Measurements from ENCODE around the gene GAB2.

GAB2 gene

GRCh38 chr11:78221396-78222315, 196.0 kb downstream of the GAB2 start:
- no peak for DNase-seq (ENCODE audit: low read depth)

GRCh38 chr11:78220218-78221157, 197.1 kb downstream of the GAB2 start:
- DNase-seq (ENCODE audit: low read depth), result no peak

- DNase-seq (ENCODE audit: low read depth), result no peak
These were observed 198.0 kb downstream of the GAB2 start for GRCh38 chr11:78219493-78220217.

GRCh38 chr11:78218707-78219492, 198.7 kb downstream of the GAB2 start:
- no peak for DNase-seq (ENCODE audit: low read depth)

- DNase-seq (ENCODE audit: low read depth), result no peak
These were observed 199.7 kb downstream of the GAB2 start for GRCh38 chr11:78217650-78218541.

GRCh38 chr11:78216571-78217287, 200.9 kb downstream of the GAB2 start:
- no peak for DNase-seq (ENCODE audit: low read depth)

GRCh38 chr11:78216021-78216420, 201.6 kb downstream of the GAB2 start:
- DNase-seq (ENCODE audit: low read depth), result no peak

DNA sequence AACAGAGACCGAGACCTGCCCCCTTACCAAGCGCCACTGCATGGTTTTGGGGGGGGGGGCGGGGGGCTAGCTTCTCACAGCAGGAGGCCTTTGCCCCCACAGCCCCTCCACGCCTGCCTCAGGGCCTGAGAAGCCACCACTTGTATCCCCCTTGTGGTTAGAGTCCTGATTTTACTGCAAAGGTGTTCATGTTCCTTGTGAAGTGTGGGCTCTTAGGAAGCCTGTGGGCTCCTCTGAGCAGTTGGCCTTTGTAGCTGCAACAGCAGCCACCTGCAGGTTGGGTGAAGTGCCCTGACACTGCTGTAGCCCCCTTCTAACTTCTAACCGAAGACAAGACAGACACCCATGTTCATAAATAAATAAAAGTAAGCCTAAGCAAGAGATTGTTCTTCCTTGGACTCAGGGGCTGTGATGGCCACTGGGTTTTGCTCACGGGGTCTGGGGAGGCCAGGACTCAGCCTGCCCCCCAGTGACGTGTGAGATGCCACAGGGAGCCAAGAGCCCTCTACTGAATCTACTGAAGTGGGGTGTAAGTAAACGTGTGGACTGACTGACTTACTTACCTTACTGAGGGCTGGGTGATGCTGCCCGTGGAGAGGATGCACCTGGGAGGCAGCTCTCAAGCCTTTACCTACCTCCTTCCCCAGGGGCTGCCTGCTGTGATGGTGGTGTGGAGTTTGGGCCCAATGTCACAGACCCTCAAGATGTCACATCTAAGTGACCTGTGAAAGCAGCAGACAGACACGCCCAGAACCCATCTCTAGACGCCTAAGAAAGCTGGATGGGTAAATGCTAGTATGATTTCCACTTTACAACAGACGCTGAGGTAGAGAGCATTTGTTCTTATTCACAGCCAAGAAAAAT, 203.1 kb downstream of the GAB2 start:
- no peak for DNase-seq (ENCODE audit: low read depth)

GRCh38 chr11:78213526-78214330, 203.9 kb downstream of the GAB2 start:
- DNase-seq (ENCODE audit: low read depth), result no peak

DNA sequence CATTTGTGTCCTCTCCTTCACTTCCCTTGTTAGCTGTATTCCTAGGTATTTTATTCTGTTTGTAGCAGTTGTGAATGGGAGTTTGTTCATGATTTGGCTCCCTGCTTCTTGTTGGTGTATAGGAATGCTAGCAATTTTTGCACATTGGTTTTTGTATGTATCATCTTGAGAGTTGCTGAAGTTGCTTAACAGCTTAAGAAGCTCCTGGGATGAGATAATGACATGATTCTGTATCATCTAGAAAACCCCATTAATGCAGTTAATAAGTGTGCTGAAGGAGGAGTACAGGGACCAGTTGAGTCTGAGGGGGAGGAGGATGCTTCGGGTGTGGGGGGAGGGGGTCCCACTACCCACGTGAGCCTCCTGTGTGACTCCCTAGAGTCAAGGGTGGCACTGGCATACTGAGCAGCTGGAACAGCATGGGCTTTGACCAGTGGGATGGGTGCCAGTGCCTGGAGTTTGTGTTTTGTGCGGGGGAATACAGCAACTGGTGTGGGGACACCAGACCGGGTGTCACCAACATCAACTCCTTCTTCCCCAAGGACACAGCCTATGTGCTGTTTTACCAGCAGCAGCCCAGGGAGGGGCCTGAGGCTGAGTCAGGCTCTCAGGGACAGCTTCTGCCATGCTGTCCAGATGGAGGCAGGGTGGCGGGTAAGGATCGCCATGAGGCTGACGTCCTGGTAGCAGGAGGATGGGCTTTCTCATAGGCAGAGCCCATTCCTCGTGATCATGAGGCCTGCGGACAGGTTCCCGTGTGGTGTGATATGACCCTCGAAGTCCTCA, 204.8 kb downstream of the GAB2 start:
- no peak for DNase-seq (ENCODE audit: low read depth)

DNA sequence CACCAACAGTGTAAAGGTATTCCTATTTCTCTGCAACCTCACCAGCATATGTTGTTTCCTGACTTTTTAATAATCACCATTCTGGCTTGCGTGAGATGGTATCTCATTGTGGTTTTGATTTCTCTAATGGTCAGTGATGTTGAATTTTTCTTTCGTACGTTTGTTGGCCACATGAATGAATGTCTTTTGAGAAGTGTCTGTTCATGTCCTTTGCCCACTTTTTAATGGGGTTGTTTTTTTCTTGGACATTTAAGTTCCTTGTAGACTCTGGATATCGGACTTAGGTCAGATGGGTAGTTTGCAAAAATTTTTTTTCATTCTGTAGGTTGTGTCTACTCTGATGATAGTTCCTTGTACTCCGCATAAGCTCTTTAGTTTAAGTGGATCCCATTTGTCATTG, 206.1 kb downstream of the GAB2 start:
- no peak for DNase-seq (ENCODE audit: low read depth)

- DNase-seq (ENCODE audit: low read depth), result no peak
These were observed 207.5 kb downstream of the GAB2 start for GRCh38 chr11:78210000-78210608.

DNA sequence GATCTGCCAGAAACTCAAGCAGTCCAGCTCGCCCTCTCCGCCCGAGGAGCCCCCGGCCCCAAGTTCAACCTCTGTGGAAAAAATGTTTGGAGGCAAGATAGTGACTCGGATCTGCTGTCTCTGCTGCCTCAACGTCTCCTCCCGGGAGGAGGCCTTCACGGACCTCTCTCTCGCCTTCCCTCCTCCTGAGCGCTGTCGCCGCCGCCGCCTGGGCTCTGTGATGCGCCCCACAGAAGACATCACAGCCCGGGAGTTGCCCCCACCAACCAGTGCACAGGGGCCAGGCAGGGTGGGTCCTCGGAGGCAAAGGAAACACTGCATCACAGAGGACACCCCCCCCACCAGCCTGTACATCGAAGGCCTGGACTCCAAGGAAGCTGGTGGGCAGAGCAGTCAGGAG, 208.1 kb downstream of the GAB2 start:
- DNase-seq (ENCODE audit: low read depth), result no peak

- no peak for DNase-seq (ENCODE audit: low read depth)
These were observed 209.1 kb downstream of the GAB2 start for GRCh38 chr11:78208257-78209165.

GRCh38 chr11:78207532-78208256, 209.9 kb downstream of the GAB2 start:
- no peak for DNase-seq (ENCODE audit: low read depth)

Data from T follicular helper cell (primary cell).